ENCODE results near the gene LORICRIN.

LORICRIN gene

GRCh38 chr1:153259387-153259786, at the start of gene LORICRIN:
Gene LORICRIN, plus strand, starts transcription at chr1:153259687. Its CDS starts 1,263 bp downstream, at chr1:153260950.
- DNase-seq, result no peak

GRCh38 chr1:153210206-153210605, 49.3 kb upstream of the LORICRIN start:
- DNase-seq, result no peak

GRCh38 chr1:153212201-153212600, 47.3 kb upstream of the LORICRIN start:
- DNase-seq, result no peak

GRCh38 chr1:153213519-153213918, 46.0 kb upstream of the LORICRIN start:
- no peak for DNase-seq

- no peak for DNase-seq
These were observed 42.3 kb upstream of the LORICRIN start, which contains the start of gene PRR9 for GRCh38 chr1:153217212-153217611. Gene PRR9, plus strand, starts transcription at chr1:153217584. Its CDS starts 561 bp downstream, at chr1:153218145.

GRCh38 chr1:153217744-153218416, 41.6 kb upstream of the LORICRIN start:
- no peak for DNase-seq

- no peak for DNase-seq
These were observed 38.7 kb upstream of the LORICRIN start for GRCh38 chr1:153220606-153221303.

GRCh38 chr1:153223040-153223891, 36.2 kb upstream of the LORICRIN start:
- DNase-seq, result peak; percentile 36 to 44

GRCh38 chr1:153227810-153228209, 31.7 kb upstream of the LORICRIN start:
- no peak for DNase-seq

GRCh38 chr1:153228491-153228890, 31.0 kb upstream of the LORICRIN start:
- no peak for DNase-seq

- DNase-seq, result peak in 1 of 2 donors; percentile 7
These were observed 30.2 kb upstream of the LORICRIN start for GRCh38 chr1:153229076-153229829.

GRCh38 chr1:153231363-153231762, 28.1 kb upstream of the LORICRIN start:
- DNase-seq, result no peak

- no peak for DNase-seq
These were observed 27.7 kb upstream of the LORICRIN start for GRCh38 chr1:153231785-153232184.

- peak in 1 of 2 donors; percentile 27 for DNase-seq
These were observed 26.9 kb upstream of the LORICRIN start for GRCh38 chr1:153232553-153232952.

GRCh38 chr1:153233448-153233847, 26.0 kb upstream of the LORICRIN start:
- DNase-seq, result no peak

GRCh38 chr1:153238527-153238926, 21.0 kb upstream of the LORICRIN start:
- no peak for DNase-seq

GRCh38 chr1:153242160-153242559, 17.3 kb upstream of the LORICRIN start:
- no peak for DNase-seq

GRCh38 chr1:153245466-153245865, 14.0 kb upstream of the LORICRIN start:
- DNase-seq, result no peak

- DNase-seq, result no peak
These were observed 13.5 kb upstream of the LORICRIN start for GRCh38 chr1:153246018-153246417.

- no peak for DNase-seq
These were observed 12.7 kb upstream of the LORICRIN start for GRCh38 chr1:153246825-153247224.

GRCh38 chr1:153248176-153248879, 11.2 kb upstream of the LORICRIN start:
- no peak for DNase-seq

- DNase-seq, result no peak
These were observed 9.3 kb upstream of the LORICRIN start for GRCh38 chr1:153250166-153250565.

Measured in CD4-positive, alpha-beta T cell treated with Interleukin-1 beta for 1 hour (primary cell).